Lung (tissue), 12 donors: ENCODE measurements around the gene COL4A5. TPM values are rescaled to one million over a fixed set of nuclear protein-coding genes. Genes with fewer than 3 reads are reported as not detected.

Experiments used
- ATAC-seq: fragments of 200-7000 bp; cut with Tn5 transposase; one replicate; pipeline ENCODE4 v1.9.1; 2020; ENCODE audit warnings: moderate number of reproducible peaks; ENCODE audit not compliant: insufficient read depth, low FRiP score
- DNase-seq, 3 donors: peaks; one replicate each; pipeline ENCODE4 v3.0.0-alpha.2; 2013 to 2017
- H3K27ac ChIP-seq, 2 donors: one replicate each; pipeline ENCODE4 v1.5.1; 2013; ENCODE audit warnings: mild to moderate bottlenecking in 2 of 2, moderate library complexity in 2 of 2, control low read depth in 1 of 2, inconsistent platforms in 1 of 2, low read depth in 1 of 2, low read length in 1 of 2
- H3K27me3 ChIP-seq, 3 donors: one replicate each; pipeline ENCODE4 v1.5.1; 2013; ENCODE audit warnings: low read length in 2 of 3; ENCODE audit not compliant: control insufficient read depth in 3 of 3, insufficient read depth in 3 of 3
- H3K36me3 ChIP-seq, 4 donors: one replicate each; pipeline ENCODE4 v1.5.1; 2013; ENCODE audit warnings: low read length in 4 of 4, mild to moderate bottlenecking in 1 of 4, moderate library complexity in 1 of 4; ENCODE audit not compliant: control insufficient read depth in 4 of 4, insufficient read depth in 4 of 4
- H3K4me1 ChIP-seq, 5 donors: one replicate each; pipeline ENCODE4 v1.5.1; 2013; ENCODE audit warnings: low read length in 5 of 5, mild to moderate bottlenecking in 2 of 5, moderate library complexity in 1 of 5; ENCODE audit not compliant: control insufficient read depth in 5 of 5, insufficient read depth in 5 of 5
- H3K4me3 ChIP-seq: one replicate; pipeline ENCODE4 v1.5.1; 2013; ENCODE audit warnings: mild to moderate bottlenecking, control low read depth, moderate library complexity
- H3K9ac ChIP-seq, 2 donors: one replicate each; pipeline ENCODE4 v1.5.1; 2013; ENCODE audit warnings: low read length in 2 of 2, control low read depth in 1 of 2; ENCODE audit not compliant: insufficient read depth in 1 of 2
- H3K9me3 ChIP-seq, 4 donors: one replicate each; pipeline ENCODE4 v1.5.1; 2013; ENCODE audit warnings: low read length in 3 of 4, mild to moderate bottlenecking in 1 of 4, moderate library complexity in 1 of 4; ENCODE audit not compliant: control insufficient read depth in 4 of 4, insufficient read depth in 3 of 4
- CTCF ChIP-seq: IDR thresholded peaks from 2 replicates; pipeline ENCODE4 v1.5.1; 2012; ENCODE audit warnings: mild to moderate bottlenecking; ENCODE audit errors: control extremely low read depth, extremely low read depth
- WGBS, 2 donors: extraction: QIAGEN DNeasy Blood & Tissue Kit; methylation state at CpG; one replicate each; pipeline ENCODE4 v1.1.7; 2013; 5-methylcytosine and 5-hydroxymethylcytosine counted together
- polyA plus RNA-seq, 2 donors: library from polyadenylated mRNA; stranded (reverse); fragments of 200-250 nt; gene quantifications; one replicate each; pipeline ENCODE4 v1.2.1, GENCODE V29; 2013
- total RNA-seq, 2 donors: library from RNA; depleted of rRNA in 1 of 2; stranded (reverse); fragments of >200 nt in 1 of 2; gene quantifications; one replicate each; pipeline ENCODE4 v1.2.1, GENCODE V29; 2014 to 2021
- donor health status: control.
- donor health status: control.
- donor health status: Bipolar disorder and iron deficiency.
- donor health status: healthy.
- donor health status: DM: yes; HTN: yes; CAD: no.

Gene COL4A5
- total and polyA plus RNA-seq, 4 donors, result 4.3 to 253 (median 16.4) TPM

GRCh38 chrX:108726748-108727147, 287.1 kb downstream of the COL4A5 start:
- WGBS, 2 donors, result 71 to 93% methylated on average over 3 of the region's 3 CpGs

GRCh38 chrX:108731153-108731552, 291.5 kb downstream of the COL4A5 start:
- peaks cover 7 to 66% (median 57%) of the 10 kb centered on the region in 3 donors for H3K27me3 ChIP-seq
- no peak overlapping the region for H3K9ac ChIP-seq
- no peak for TF ChIP-seq CTCF
- WGBS, 2 donors, result 6 to 25% methylated on average over 2 of the region's 2 CpGs
- H3K27ac ChIP-seq, result no peak overlapping the region
- ATAC-seq, result no peak
- peaks cover 0 to 7% (median 0%) of the 10 kb centered on the region in 5 donors for H3K4me1 ChIP-seq
- no peak for DNase-seq
- H3K9me3 ChIP-seq, result peaks cover 0 to 13% (median 0%) of the 10 kb centered on the region in 4 donors
- no peak overlapping the region for H3K4me3 ChIP-seq
- no peaks in the 10 kb centered on the region for H3K36me3 ChIP-seq

More at GRCh38 chrX:108726748-108727147, 287.1 kb downstream of the COL4A5 start:
- Histone ChIP-seq H3K36me3 (no peaks in the 10 kb centered on the region), H3K27ac (no peak overlapping the region), H3K4me3 (no peak overlapping the region), H3K9me3 (no peaks in the 10 kb centered on the region), H3K27me3 (peaks cover 4 to 57% (median 30%) of the 10 kb centered on the region in 3 donors), H3K9ac (no peak overlapping the region), H3K4me1 (no peaks in the 10 kb centered on the region)
- no peak for DNase-seq
- ATAC-seq, result no peak
- TF ChIP-seq CTCF, result no peak

- Histone ChIP-seq H3K27me3 (peaks cover 14 to 78% (median 63%) of the 10 kb centered on the region in 3 donors), H3K9me3 (peaks cover 0 to 15% (median 0%) of the 10 kb centered on the region in 4 donors), H3K36me3 (no peaks in the 10 kb centered on the region), H3K27ac (no peak overlapping the region), H3K4me1 (peaks cover 0 to 9% (median 0%) of the 10 kb centered on the region in 5 donors), H3K4me3 (no peak overlapping the region), H3K9ac (no peak overlapping the region)
- peak in 2 of 3 donors; percentile 29 to 36 for DNase-seq
- WGBS, 2 donors, result 5 to 23% methylated on average over 38 to 39 of the region's 39 CpGs
- no peak for TF ChIP-seq CTCF
- no peak for ATAC-seq
These were observed 293.1 kb downstream of the COL4A5 start for GRCh38 chrX:108732630-108733321.
